DOHH2 (cell line): ENCODE measurements around the gene SREBF2.
A peak's percentile ranks its signal among the peaks of the same experiment; 100 is the strongest.

ENCODE experiments used
- H3F3A ChIP-seq: fragments of 200-600 bp; sonication (generic), shearing (Covaris generic); 2 replicates; pipeline ENCODE4 v1.6.0; 2016; ENCODE audit warnings: antibody characterized with exemption, mild to moderate bottlenecking; ENCODE audit not compliant: control insufficient read depth, insufficient read depth
- H3K27ac ChIP-seq: fragments of 200-600 bp; sonication (generic); 2 replicates; pipeline ENCODE4 v1.5.1; 2014; ENCODE audit warnings: low read depth, mild to moderate bottlenecking, low read length, moderate library complexity
- H3K27me3 ChIP-seq: fragments of 200-600 bp; sonication (generic); 2 replicates; pipeline ENCODE4 v1.6.1; 2014; ENCODE audit warnings: mild to moderate bottlenecking, low read length, mixed read lengths; ENCODE audit not compliant: control insufficient read depth
- H3K36me3 ChIP-seq: fragments of 200-600 bp; sonication (generic); 2 replicates; pipeline ENCODE4 v1.6.1; 2014; ENCODE audit warnings: mild to moderate bottlenecking, low read length, moderate library complexity, mixed read lengths; ENCODE audit not compliant: control insufficient read depth
- H3K4me1 ChIP-seq: fragments of 200-600 bp; sonication (generic); 2 replicates; pipeline ENCODE4 v1.6.1; 2014; ENCODE audit warnings: mild to moderate bottlenecking, low read length, mixed read lengths; ENCODE audit not compliant: control insufficient read depth
- H3K4me2 ChIP-seq: fragments of 200-600 bp; sonication (generic); 2 replicates; pipeline ENCODE4 v1.6.0; 2014; ENCODE audit warnings: mild to moderate bottlenecking, low read length, moderate library complexity
- H3K4me3 ChIP-seq: fragments of 200-600 bp; sonication (generic); 2 replicates; pipeline ENCODE4 v1.5.1; 2014; ENCODE audit warnings: mild to moderate bottlenecking, low read length, mixed read lengths
- H3K79me2 ChIP-seq: fragments of 200-600 bp; sonication (generic); 2 replicates; pipeline ENCODE4 v1.6.1; 2014; ENCODE audit warnings: mild to moderate bottlenecking, low read length, mixed read lengths; ENCODE audit not compliant: control insufficient read depth
- H3K9me2 ChIP-seq: fragments of 200-600 bp; sonication (generic); replicated peaks from 2 replicates; pipeline ENCODE4 v1.6.1; 2014; ENCODE audit warnings: mild to moderate bottlenecking, low read length, mixed read lengths; ENCODE audit not compliant: control insufficient read depth
- H3K9me3 ChIP-seq: fragments of 200-600 bp; sonication (generic); 2 replicates; pipeline ENCODE4 v1.6.1; 2014; ENCODE audit warnings: antibody characterized with exemption, low read length, mixed read lengths; ENCODE audit not compliant: control insufficient read depth, insufficient read depth
- H4K20me1 ChIP-seq: fragments of 200-600 bp; sonication (generic); 2 replicates; pipeline ENCODE4 v1.6.0; 2014; ENCODE audit warnings: low read depth, mild to moderate bottlenecking, antibody characterized with exemption, low read length, moderate library complexity; ENCODE audit not compliant: control insufficient read depth, insufficient read depth
- EZH2phosphoT487 ChIP-seq: fragments of 200-600 bp; sonication (generic); IDR thresholded peaks from 2 replicates; pipeline ENCODE4 v1.6.1; 2017; ENCODE audit warnings: borderline replicate concordance, mild to moderate bottlenecking, antibody characterized with exemption, low read length, moderate library complexity, mixed read lengths
- TF ChIP-seq, protein P1 (sequence below): fragments of 200-600 bp; sonication (generic); IDR thresholded peaks from one replicate; pipeline ENCODE4 v1.5.1; 2014; ENCODE audit warnings: antibody characterized with exemption, mild to moderate bottlenecking, low read depth, low read length; ENCODE audit not compliant: poor library complexity, severe bottlenecking

SREBF2 gene

GRCh38 chr22:41832553-41833368, at the start of gene SREBF2:
Gene SREBF2 (plus strand): TSS chr22:41833105. CDS start chr22:41833271, 166 bp downstream.
- peaks cover 25% of the 10 kb centered on the region for H3F3A ChIP-seq
- peak within 1 kb of the TSS; percentile 88 for H3K27ac ChIP-seq
- peaks cover 54% of the 10 kb centered on the region for H3K4me1 ChIP-seq
- peaks cover 59% of the 10 kb centered on the region for H3K79me2 ChIP-seq
- peak; percentile 78; the same call in 1 of the 2 replicates for TF ChIP-seq EZH2phosphoT487
- TF ChIP-seq, protein P1, sequence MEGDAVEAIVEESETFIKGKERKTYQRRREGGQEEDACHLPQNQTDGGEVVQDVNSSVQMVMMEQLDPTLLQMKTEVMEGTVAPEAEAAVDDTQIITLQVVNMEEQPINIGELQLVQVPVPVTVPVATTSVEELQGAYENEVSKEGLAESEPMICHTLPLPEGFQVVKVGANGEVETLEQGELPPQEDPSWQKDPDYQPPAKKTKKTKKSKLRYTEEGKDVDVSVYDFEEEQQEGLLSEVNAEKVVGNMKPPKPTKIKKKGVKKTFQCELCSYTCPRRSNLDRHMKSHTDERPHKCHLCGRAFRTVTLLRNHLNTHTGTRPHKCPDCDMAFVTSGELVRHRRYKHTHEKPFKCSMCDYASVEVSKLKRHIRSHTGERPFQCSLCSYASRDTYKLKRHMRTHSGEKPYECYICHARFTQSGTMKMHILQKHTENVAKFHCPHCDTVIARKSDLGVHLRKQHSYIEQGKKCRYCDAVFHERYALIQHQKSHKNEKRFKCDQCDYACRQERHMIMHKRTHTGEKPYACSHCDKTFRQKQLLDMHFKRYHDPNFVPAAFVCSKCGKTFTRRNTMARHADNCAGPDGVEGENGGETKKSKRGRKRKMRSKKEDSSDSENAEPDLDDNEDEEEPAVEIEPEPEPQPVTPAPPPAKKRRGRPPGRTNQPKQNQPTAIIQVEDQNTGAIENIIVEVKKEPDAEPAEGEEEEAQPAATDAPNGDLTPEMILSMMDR: no peak
- H3K36me3 ChIP-seq: peaks cover 52% of the 10 kb centered on the region
- H3K4me3 ChIP-seq: peak within 1 kb of the TSS; percentile 84
- H3K9me3 ChIP-seq: peaks cover 5% of the 10 kb centered on the region; the same call in 1 of the 2 replicates
- H3K27me3 ChIP-seq: no peaks in the 10 kb centered on the region
- H3K9me2 ChIP-seq: no peaks in the 10 kb centered on the region
- H3K4me2 ChIP-seq: peak within 1 kb of the TSS; percentile 94
- peaks cover 17% of the 10 kb centered on the region for H4K20me1 ChIP-seq

DNA sequence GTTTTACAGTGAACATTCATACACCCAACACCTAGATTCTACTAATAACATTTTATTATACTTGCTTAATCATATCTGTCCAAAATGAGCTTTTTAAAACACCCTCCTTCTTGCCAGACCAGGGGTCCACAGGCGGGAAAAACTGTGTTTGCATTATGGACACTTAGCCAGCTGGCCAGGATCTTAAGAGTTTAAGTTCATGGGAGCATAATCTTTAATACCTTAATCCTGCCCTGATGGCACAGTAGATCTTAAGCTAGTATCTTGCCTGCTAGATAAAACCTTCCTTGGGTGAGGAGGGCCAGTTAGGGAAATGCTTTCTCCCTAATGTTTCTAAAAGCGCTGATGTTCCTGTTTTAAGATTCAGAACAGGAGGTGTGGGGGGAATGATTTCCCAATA, 45.6 kb upstream of the SREBF2 start:
- Histone ChIP-seq H3F3A (no peaks in the 10 kb centered on the region), H3K36me3 (no peaks in the 10 kb centered on the region), H3K9me3 (no peaks in the 10 kb centered on the region), H3K4me2 (no peak overlapping the region), H3K27me3 (no peaks in the 10 kb centered on the region), H3K79me2 (no peaks in the 10 kb centered on the region), H3K4me3 (no peak overlapping the region), H4K20me1 (no peaks in the 10 kb centered on the region), H3K27ac (no peak overlapping the region), H3K4me1 (peaks cover 2% of the 10 kb centered on the region), H3K9me2 (no peaks in the 10 kb centered on the region)
- no peak for TF ChIP-seq EZH2phosphoT487
- TF ChIP-seq, protein P1: no peak

GRCh38 chr22:41793871-41794270, 39.0 kb upstream of the SREBF2 start:
- TF ChIP-seq, protein P1: no peak
- TF ChIP-seq EZH2phosphoT487: no peak
- Histone ChIP-seq H3K27ac (no peak overlapping the region), H3K79me2 (no peaks in the 10 kb centered on the region), H3K9me3 (no peaks in the 10 kb centered on the region), H3K4me1 (no peaks in the 10 kb centered on the region; the same call in 1 of the 2 replicates), H3K4me3 (no peak overlapping the region), H3F3A (0 out of 2 replicates have a peak, but pooled peaks cover under 1% of the 10 kb centered on the region), H3K9me2 (no peaks in the 10 kb centered on the region), H3K27me3 (no peaks in the 10 kb centered on the region), H3K36me3 (no peaks in the 10 kb centered on the region), H3K4me2 (no peak overlapping the region), H4K20me1 (no peaks in the 10 kb centered on the region)
